HG03571 (cell line): Measurements from ENCODE around the gene GRIK4.

ENCODE experiments used
- ATAC-seq: cut with Tn5 transposase; IDR thresholded peaks from one replicate; pipeline ENCODE4 v1.9.1; 2021; ENCODE audit not compliant: unreplicated experiment

The GRIK4 gene

DNA sequence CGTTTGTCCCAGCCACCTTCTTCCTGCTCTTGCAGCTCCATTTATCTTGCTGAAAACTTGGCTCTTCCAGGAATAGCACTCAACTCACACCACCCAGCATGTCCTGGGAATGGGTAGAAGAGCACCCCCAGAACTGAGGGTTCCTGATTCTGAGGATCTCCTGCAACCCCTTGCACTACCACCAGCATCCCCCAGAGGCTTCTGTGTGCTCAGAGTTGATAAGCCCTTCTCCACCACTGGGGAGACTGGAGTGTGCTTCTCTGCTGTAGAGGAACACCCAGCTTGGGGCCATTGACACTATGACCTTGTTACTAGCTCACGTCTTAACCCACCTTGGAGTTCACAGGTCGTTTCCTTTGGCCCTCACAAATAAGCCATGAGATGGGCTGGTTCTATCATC lies 121.0 kb downstream of the GRIK4 start:
- ATAC-seq: no peak

DNA sequence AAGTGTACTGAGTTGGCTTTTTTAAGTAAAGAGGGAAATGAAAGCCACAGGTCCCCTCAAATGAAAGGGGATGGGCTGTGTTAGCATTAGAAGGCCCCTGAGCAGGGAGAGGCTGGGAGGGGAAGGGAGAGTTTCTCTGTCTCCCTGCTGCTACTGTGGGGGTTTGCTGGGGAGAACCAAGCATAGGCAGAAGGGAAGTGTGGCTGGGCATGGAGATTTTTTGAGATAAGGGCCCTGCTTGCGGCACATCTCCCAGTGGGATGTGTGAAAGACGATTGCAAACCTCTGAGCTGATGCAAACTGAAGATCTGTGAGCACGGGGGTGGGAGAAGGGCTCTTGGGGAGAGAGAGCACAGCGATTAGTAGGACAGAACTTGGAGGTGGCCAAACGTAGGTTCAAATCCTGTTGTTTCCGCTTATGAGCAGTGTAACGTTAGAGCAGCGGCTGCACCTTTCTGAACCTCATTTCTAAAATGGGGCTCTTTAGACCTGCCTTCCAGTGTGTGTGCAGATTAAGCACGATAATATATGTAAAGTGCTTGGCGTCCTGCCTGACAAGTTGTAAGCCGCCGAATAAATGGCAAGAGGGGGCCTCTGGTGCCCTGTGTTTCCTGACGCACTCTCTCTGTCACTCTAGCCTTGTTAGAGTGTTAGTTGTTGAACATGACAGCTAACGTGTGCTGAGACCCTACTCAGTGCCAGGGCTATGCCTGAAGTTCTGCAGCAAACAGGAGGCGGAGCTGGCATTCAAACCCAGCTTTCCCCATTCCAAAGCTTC lies 122.3 kb downstream of the GRIK4 start:
- no peak for ATAC-seq

DNA sequence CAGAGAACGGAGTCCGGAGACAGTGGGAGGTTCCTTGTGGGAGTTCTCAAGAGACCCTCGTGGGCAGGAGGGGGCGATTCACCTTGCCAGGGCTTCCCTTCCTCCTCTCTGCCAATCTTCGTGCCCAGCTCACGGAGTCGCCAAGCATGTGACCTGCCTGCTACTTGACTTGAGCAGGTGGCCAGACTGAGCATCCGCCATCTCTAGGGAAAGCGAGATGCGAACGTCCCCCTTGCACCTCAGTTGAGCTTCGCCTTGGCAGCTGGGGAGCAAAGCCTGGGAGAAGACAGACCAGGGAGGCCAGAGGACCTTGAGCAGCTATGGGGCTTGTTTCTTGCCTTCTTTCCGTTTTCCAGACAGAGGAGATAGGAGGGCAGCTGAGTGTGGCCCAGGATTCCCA lies 123.2 kb downstream of the GRIK4 start:
- no peak for ATAC-seq

DNA sequence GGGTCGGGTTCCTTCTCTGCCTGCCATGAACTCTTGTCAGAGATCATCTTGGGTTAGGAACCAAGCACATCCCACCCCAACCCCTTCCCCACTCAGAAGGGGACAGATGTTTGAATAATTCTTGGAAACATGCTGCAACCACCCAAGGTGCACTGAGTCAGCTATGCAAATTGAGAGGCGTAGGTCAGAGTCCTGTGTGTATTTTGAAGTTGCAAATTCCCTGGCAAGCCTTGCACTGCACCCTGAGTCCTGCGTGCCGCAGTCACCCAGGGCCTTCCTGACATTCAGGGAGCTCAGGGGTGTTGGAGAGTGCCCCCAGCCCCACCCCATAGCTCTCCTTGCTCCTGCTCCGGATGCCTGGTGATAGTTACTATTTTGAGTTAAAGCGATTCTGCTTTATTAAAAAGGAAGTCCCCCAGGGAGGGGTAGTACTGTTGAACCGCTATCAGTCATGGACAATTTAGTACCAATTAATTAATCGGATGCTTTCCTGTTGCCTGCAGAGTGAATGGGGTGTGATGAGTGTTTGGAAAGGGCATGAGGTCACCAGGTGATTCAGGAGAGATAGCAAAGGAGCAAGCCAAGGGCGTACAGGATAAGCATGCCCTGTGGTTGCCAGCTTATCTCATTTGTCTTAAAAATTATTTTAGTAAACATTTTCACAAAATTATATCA lies 123.7 kb downstream of the GRIK4 start:
- no peak for ATAC-seq

DNA sequence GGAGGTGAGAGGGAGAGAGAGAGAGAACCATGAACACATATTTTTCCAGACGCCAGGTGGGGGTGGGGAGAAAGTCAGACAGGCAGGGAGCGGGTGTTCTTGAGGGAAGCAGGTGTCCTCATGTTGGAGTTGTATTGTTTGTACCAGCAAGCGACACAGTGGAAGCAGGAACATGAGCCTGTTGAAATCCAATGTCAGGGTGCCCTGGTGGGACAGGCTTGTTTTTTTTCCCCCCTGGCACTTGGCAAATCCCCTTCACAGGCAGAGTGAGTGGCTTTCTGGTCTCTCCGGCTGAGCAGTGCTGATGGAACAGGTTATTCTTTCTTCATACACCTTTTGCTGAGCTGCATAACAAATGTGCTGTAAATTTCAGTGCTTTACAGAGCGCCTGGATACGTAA lies 125.6 kb downstream of the GRIK4 start:
- no peak for ATAC-seq

DNA sequence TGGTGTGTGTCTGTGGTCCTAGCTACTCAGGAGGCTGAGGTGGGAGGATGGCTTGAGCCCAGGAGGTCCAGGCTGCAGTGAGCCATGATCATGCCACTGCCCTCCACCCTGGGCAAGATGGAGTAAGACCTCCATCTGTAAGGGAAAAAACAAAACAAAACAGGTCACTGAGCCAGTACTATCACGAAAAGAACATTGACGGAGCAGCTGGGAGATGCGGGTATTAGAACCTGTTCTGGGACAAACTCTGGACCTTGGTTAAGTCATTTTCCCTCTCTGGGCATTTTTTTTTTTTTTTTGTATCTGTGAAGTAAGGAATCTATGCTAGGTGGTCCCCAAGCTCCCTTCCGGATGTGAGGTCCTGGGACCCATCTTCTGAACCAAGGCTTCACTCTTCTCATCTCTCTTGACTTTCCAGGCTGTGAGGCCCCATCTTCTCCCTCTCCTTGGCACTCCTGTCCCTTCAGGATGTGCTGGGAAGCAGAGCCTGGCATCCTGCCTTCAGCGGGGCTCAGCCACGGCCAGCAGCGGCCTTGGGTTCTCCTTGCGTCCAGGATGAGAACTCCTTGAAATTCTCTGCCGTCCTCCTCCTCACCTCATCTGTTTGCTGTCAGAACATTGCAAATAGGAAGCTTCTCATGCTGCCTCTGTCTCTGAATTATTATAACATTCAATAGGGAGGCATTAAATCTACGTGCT lies 130.8 kb downstream of the GRIK4 start:
- ATAC-seq: no peak

DNA sequence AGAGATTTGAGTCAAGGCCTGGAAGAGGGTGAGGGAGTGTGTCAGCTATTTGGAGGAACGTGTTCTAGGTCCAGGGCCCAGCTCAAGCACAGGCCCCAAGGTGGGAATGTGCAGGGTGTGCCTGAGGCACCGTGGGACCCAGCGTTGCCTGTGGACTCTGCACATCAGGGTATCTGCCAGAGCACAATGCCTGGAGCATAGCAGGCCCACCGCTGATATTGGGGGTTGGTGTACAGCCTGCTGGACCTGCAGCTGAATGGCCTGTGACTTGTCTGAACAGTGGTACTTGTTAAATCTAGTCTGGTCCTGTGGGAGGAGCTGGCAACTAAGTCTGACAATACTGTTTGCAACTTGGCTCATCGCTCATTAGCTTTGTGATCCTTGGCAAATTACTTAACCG lies 131.7 kb downstream of the GRIK4 start:
- no peak for ATAC-seq

DNA sequence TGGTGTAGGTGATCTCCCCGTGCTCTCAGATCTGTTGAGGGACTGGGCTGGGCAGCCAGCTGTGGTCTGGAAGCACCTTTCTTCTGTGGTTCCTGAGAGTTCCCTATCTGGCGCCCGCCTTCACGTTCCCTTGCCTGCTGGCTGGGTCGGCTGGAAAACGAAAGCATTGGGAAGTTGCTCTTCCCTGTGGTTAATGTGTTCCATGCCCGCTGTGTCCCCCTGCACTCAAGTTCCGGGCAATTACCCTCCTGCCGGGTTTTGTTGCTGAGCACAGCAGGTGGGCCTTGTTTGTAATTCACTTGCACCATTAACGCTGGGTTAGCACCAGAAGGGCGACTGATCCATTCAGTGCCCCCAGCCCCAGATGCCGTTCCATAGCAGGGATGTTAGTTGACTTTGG lies 134.1 kb downstream of the GRIK4 start:
- no peak for ATAC-seq

DNA sequence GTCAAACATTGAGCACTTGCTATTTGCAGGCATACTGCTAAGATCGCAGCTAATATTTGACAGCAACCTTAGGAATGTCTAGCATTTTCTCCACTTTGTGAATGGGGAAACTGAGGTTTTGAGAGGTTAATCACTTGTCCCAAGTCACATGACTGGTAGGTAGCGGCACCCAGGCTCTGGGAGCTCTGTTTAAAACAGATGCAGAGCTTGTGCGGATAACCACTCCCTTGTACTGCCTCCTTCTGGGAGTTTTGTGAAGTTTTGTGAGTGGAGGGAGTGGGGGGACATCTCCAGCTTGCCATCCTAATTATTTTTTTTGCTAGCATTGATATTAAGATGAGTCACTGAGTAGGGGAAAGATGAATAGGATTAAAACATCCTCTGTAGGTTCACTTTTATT lies 134.7 kb downstream of the GRIK4 start:
- ATAC-seq: no peak

DNA sequence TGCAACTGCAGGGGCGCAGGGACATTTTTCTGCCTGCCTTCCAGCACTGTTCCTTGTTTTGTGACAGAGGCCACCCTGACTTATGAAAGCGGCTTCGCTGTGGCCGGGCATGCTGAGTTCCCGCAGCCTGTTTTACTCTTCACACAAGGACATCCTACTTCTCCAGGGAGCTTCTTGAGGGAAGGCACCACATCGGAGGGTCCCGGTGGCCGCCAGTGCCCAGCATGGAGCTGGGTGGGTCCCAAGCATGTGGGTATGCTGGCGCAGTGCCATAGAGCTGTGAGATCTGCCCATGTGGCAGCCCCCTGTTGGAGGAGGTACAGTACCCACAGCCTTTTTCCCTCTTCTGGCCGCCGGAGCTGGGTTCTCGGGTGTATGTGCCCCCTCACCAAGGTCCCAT lies 136.1 kb downstream of the GRIK4 start:
- ATAC-seq: no peak

DNA sequence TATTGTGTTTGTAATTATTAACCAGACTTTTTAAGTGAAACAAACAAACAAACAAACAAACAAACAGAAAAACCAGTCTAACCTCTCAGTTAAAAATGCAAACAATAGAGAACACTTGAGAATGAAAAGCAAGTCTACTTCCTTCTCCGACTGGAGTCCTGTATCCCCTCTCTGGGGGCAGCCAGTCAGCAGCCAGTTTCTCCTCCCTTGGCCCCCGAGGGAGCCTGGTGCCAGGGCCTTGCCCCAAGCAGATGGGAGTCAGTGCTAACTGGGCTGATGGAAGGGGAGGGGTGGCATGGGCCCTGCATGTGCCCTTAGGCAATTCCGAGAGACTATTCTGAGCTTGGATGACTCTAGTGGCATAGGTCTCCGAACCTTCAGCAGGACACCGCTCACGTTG lies 137.2 kb downstream of the GRIK4 start:
- no peak for ATAC-seq

DNA sequence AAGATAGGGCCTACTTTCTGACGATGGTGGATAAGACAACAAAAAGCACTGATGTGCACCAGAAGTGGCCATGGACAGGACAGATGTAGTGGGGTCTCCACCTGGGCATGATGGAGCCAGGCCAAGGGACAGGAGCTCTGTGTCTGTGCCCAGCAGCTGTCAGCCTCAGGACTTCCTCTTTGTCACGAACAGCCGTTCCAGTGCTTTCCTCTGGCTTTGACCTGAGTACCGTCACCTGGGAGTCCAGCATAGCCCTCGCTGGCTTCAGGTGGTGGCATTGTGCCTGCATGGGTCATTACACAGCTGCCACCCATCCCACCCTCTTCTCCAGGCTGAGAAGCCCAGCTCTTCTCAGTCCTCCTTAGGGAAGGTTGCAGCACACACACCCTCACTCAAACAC lies 137.8 kb downstream of the GRIK4 start:
- ATAC-seq: no peak

DNA sequence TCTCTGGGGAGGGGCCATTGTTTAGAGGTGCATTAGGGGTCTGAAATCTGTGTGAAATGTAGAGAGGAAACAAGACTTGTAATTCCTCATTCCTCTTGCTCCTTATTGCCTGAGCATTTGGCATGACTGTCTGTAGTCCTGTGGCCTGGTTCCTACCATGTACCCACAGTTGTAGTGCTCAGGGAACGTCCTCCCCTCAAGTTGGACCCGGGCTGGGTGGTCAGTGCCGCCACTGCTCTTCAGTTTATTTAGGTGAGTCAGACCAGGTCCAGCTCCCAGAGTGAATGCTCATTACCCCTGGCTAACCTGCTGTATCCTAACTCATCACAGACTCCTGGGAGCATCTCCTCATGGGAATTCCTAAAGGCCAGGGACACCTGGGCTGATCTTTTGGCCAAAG lies 139.8 kb downstream of the GRIK4 start:
- no peak for ATAC-seq

DNA sequence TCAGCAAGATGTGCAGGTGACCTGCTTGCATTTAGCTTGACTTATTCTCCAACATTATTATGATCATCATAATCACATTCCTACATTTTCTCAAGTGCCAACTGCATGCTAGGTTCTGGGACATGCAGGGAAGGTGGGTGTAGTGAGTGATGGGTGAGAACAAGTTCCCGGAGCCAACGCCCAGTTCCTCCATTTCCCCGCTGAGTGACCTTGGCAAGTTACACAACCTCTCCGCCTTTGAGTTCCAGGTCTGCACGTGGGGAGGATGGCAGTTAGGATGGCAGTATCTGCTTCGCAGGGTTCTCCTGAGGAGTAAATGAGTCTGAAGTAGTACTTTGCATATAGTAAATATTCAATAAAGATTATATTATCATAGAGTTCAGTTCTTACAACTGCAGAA lies 140.3 kb downstream of the GRIK4 start:
- no peak for ATAC-seq

DNA sequence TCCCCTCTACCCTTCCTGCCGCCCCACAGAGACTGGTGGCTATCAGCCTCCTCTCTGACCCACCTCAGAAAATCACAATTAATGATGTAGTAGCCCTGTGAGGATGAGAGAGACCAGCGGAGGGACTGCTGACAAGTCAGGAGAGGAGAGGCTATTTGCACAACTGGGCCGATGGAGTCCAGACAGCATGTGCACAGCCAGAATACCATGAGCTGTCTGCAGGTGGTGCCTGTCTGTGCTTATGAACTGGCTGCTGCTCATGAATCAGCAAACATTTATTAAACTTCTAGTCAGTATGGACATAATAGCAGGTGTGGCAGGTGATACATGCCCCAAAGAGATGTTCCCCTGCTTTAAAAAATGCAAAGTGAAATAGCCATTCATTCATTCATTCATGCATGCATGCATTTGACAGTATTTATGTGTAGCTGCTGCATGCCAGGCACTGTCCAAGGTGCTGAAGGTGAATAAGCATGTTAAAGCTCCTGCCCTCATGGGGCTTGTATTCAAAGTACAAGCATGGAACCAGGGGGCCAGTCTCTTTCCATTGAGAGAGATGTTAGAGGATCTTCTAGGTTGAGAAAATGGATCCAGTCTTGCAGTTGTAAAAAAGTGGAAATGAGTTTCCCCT lies 141.3 kb downstream of the GRIK4 start:
- ATAC-seq: no peak

DNA sequence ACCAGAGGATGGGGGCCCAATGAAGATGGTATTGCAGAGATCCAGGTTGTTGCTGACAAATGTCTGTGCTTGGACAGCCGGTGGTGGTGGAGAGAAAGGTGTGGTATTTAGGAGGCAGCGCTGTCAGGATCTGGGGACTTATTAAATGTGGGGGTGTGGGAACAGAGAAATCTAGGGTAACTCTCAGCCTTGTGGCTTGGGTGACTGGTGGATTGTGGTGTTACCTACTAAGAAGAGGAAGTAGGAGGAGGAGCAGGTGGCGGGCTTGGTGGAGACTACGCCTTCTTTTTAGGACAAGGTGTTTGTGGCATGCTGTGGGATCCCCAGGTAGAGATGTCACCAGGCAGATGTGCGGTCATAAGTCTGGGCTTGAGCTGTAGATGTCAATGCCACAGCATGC lies 144.0 kb downstream of the GRIK4 start:
- ATAC-seq: no peak

DNA sequence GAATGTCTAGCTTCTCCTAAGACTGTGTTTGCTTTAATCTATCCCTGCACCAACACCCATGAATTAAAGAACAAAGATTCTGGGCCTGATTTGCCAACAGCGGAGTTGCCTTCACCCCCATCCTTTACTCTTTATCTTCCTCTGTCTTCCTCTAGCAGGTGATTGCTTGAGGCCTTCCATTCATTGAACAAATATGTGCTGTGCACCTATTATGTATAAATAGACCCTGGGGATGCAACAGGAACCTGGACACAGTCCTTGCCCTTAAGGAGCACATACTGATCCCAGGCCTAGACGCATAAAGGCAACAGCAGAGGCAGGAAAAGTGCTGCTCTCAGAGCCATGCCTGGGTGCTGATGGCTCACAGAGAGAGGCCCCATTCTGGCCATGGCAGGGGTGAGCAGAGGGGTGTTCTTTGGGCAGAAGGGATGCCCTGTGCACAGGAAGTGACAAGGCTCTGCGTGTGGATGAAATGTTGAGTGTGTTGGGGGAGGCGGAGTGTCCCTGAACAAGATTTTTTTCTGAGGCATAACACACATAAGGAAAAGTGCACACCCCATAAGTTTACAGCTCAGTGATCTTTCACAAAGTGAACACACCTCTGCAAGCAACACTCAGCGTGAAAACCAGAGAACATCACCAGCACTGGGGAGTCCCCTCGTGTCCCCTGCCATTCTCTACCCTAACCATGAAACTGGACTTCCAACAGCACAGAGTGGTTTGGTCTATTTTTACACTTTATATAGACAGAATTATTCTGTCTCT lies 145.9 kb downstream of the GRIK4 start:
- peak; percentile 46 for ATAC-seq

DNA sequence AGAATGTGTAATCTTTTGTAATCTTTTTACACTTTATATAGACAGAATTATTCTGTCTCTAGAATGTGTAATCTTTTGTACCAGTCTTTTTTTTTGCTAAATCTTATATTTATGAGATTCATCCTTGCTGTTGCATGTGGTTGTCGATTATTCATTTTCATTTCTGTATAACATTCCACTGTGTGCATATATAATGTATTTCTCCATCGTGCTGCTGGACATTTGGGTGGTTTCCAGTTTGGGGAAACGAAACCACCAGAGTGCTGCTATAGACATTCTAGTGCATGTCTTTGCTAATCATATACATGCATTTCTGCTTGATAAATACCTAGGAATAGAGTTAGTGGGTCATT lies 146.5 kb downstream of the GRIK4 start:
- peak; percentile 52 for ATAC-seq

DNA sequence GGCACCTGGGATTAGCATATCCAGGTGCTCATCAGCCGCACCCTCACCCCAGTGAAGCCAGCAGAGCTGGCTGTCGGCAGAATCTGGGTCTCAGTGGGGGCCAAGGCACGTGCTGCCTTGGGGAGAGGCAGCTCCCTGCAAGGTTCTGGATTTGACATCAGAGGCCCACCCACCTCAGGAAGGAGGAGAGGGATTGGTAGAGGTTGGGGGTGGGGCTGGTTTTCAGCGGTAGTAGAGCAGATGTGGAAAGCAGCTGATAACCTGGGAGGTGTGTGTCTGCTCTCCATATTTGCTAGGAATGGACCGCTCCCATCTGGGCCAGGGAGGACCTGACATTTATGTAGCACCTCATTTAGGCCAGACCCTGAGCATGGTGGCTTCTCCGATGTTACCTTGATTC lies 147.5 kb downstream of the GRIK4 start:
- no peak for ATAC-seq

DNA sequence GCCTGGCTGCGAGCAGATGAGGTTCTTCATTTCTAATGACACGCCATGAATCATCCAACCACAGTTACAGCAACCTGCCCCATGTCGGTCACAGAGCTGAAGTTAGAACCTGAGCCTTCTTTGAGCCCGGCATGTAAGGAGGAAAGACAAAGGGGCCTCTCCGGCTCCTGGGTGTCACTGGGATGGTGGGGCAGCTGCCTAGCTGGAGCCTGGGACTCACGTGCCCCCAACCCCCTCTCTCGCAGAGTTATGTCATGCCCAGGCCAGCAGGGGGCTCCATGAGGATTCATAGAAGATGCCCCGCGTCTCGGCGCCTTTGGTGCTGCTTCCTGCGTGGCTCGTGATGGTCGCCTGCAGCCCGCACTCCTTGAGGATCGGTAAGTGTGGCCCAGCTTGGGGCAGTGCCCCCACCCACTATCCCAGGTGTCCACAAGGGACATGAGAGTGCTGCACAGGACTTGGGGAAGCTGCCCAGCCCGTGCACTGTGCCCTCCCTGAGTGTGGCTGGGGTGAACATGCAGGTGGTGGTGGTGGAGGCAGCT lies 148.5 kb downstream of the GRIK4 start:
- no peak for ATAC-seq
